22Rv1 (cell line): Measurements from ENCODE around the gene ACSM2B.
"Not testable (repeated sequence)": the region's sequence is repeated elsewhere in the genome, so short reads cannot be mapped to it uniquely, and the experiment has no call there.

Experiments used
- CTCF ChIP-seq: fragments of 450-650 bp; IDR thresholded peaks from 2 replicates; pipeline ENCODE4 v1.5.1; 2017; ENCODE audit warnings: mild to moderate bottlenecking
- ZFX ChIP-seq: fragments of 450-650 bp; IDR thresholded peaks from 2 replicates; pipeline ENCODE4 v1.6.1; 2017; ENCODE audit warnings: antibody characterized with exemption, borderline replicate concordance

- TF ChIP-seq ZFX, CTCF: not testable (repeated sequence)
Observed at GRCh38 chr16:20587645-20588074, 11.5 kb upstream of the ACSM2B start.
